ENCODE results near the gene TMEM45B.
"Not testable (repeated sequence)": the region's sequence is repeated elsewhere in the genome, so short reads cannot be mapped to it uniquely, and the experiment has no call there.

Gene TMEM45B

GRCh38 chr11:129852125-129852740, 36.6 kb downstream of the TMEM45B start:
- no peak for DNase-seq (ENCODE audit: low read depth)

- DNase-seq (ENCODE audit: low read depth): peak; percentile 61
These were observed 38.0 kb downstream of the TMEM45B start for GRCh38 chr11:129853518-129854231.

GRCh38 chr11:129854232-129854805, 38.7 kb downstream of the TMEM45B start:
- DNase-seq (ENCODE audit: low read depth): no peak

- DNase-seq (ENCODE audit: low read depth): no peak
These were observed 39.4 kb downstream of the TMEM45B start for GRCh38 chr11:129855086-129855485.

GRCh38 chr11:129856036-129856435, 40.4 kb downstream of the TMEM45B start:
- no peak for DNase-seq (ENCODE audit: low read depth)

GRCh38 chr11:129861702-129862522, 46.3 kb downstream of the TMEM45B start:
- no peak for DNase-seq (ENCODE audit: low read depth)

GRCh38 chr11:129864811-129865210, 49.2 kb downstream of the TMEM45B start:
- DNase-seq (ENCODE audit: low read depth): no peak

- no peak for DNase-seq (ENCODE audit: low read depth)
These were observed 50.1 kb downstream of the TMEM45B start for GRCh38 chr11:129865701-129866100.

- DNase-seq (ENCODE audit: low read depth): no peak
These were observed 50.7 kb downstream of the TMEM45B start for GRCh38 chr11:129866311-129866710.

- not testable (repeated sequence) for DNase-seq (ENCODE audit: low read depth)
These were observed 53.0 kb downstream of the TMEM45B start for GRCh38 chr11:129868626-129869025.

- DNase-seq (ENCODE audit: low read depth): no peak
These were observed 56.3 kb downstream of the TMEM45B start for GRCh38 chr11:129871914-129872313.

GRCh38 chr11:129880311-129880710, 64.7 kb downstream of the TMEM45B start:
- no peak for DNase-seq (ENCODE audit: low read depth)

- peak; percentile 32 for DNase-seq (ENCODE audit: low read depth)
These were observed 66.0 kb downstream of the TMEM45B start for GRCh38 chr11:129881570-129882170.

- DNase-seq (ENCODE audit: low read depth): no peak
These were observed 68.9 kb downstream of the TMEM45B start for GRCh38 chr11:129884581-129884980.

GRCh38 chr11:129885381-129885780, 69.7 kb downstream of the TMEM45B start:
- no peak for DNase-seq (ENCODE audit: low read depth)

- no peak for DNase-seq (ENCODE audit: low read depth)
These were observed 72.8 kb downstream of the TMEM45B start for GRCh38 chr11:129888451-129888850.

GRCh38 chr11:129894278-129895125, 78.9 kb downstream of the TMEM45B start:
- no peak for DNase-seq (ENCODE audit: low read depth)

GRCh38 chr11:129895126-129896041, 79.7 kb downstream of the TMEM45B start, which contains the start of gene NFRKB:
Gene NFRKB, minus strand, starts transcription at chr11:129895578. Its CDS starts 2,729 bp downstream, at chr11:129892849.
- peak; percentile 82 for DNase-seq (ENCODE audit: low read depth)

GRCh38 chr11:129896062-129896461, 80.4 kb downstream of the TMEM45B start:
- DNase-seq (ENCODE audit: low read depth): no peak

- DNase-seq (ENCODE audit: low read depth): no peak
These were observed 89.8 kb downstream of the TMEM45B start for GRCh38 chr11:129905402-129905801.

Measured in activated T-cell treated with anti-CD3 and anti-CD28 coated beads for 1 hour (primary cell).